Activated T-cell treated with anti-CD3 and anti-CD28 coated beads, Interleukin-2, amount 50 U/mL, for 24 hours (primary cell): Measurements from ENCODE around the gene GSN.

ENCODE experiments used
- DNase-seq: peaks from one replicate; pipeline ENCODE4 v3.0.0-alpha.2; 2020
- H3K27ac Mint-ChIP-seq: 2 replicates; pipeline ENCODE4 v1.8.0; 2020; ENCODE audit warnings: mild to moderate bottlenecking, mixed read lengths
- H3K27me3 Mint-ChIP-seq: 2 replicates; pipeline ENCODE4 v1.8.0; 2020; ENCODE audit warnings: mixed read lengths
- H3K36me3 Mint-ChIP-seq: 2 replicates; pipeline ENCODE4 v1.8.0; 2020; ENCODE audit warnings: low read depth, mixed read lengths
- H3K4me1 Mint-ChIP-seq: 2 replicates; pipeline ENCODE4 v1.8.0; 2020; ENCODE audit warnings: low read depth, mixed read lengths
- H3K4me3 Mint-ChIP-seq: 2 replicates; pipeline ENCODE4 v1.8.0; 2020; ENCODE audit warnings: mild to moderate bottlenecking, moderate library complexity, mixed read lengths
- H3K9me3 Mint-ChIP-seq: 2 replicates; pipeline ENCODE4 v1.8.0; 2020; ENCODE audit warnings: mixed read lengths

The GSN gene

DNA sequence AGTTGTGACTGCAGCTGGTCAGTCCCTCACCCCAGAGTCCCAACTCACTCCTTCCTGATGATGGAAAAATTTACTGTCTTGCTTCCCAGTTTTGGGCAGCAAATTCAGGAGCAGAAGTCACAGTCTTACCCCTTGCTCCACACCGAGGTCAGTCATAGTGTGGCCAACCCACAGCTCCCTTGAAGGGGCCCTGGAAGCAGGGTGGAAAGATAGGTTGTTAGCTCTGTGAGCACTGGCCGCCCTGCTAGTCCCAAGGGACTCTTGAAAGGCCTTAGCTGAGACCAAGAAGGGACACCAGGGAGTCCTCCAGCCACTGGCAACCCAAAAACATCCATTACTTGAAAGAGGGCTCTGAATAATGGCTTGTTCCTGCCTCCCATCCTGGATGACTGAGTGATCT, 40.0 kb downstream of the GSN start:
- no peaks in the 10 kb centered on the region for H3K36me3 Mint-ChIP-seq
- H3K9me3 Mint-ChIP-seq: no peaks in the 10 kb centered on the region
- H3K27ac Mint-ChIP-seq: no peak overlapping the region
- DNase-seq: no peak
- H3K4me1 Mint-ChIP-seq: no peaks in the 10 kb centered on the region
- H3K4me3 Mint-ChIP-seq: no peak overlapping the region
- no peaks in the 10 kb centered on the region for H3K27me3 Mint-ChIP-seq

DNA sequence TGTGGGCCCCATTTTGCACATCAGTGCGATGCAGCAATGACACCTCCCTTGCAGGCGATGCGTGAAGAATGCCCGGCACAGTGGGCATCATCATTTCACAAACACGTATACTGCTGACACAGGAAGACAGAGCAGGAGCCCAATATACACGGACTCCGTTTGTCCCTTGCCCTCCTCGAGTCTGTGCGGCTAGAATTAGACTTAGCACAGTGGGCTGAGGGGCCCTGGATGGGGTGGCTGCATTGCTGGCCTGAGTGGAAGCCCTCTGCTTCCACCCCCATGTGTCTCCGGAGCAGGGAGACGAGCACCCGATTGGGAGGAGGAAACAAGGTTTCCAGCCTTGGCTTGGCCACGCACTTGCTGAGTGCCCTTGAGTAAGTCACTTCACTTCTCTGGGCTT, 40.8 kb downstream of the GSN start:
- DNase-seq: no peak
- Mint-ChIP-seq H3K4me3 (no peak overlapping the region), H3K9me3 (no peaks in the 10 kb centered on the region), H3K36me3 (no peaks in the 10 kb centered on the region), H3K27ac (no peak overlapping the region), H3K4me1 (no peaks in the 10 kb centered on the region), H3K27me3 (no peaks in the 10 kb centered on the region)

DNA sequence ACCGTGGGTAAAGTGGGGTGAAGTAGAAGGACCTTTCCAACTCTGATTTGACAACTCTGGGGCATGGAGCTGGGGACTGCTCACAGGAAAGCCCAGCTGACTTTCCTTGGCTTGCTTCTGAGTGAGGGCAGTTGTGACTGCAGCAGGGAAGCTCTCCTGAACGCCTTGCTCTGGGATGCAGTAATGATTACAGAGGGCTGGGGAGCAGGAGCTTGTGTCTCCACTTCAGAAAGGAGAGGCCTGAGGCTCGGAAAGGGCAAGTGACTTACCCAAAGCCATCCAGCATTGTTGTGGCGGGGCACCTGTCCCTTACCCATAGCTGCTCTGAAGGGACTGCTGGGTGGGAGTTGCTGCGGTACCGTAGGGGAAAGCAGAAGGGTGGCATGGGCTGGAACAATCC, 41.2 kb downstream of the GSN start:
- Mint-ChIP-seq H3K9me3 (no peaks in the 10 kb centered on the region), H3K4me3 (no peak overlapping the region), H3K36me3 (no peaks in the 10 kb centered on the region)

DNA sequence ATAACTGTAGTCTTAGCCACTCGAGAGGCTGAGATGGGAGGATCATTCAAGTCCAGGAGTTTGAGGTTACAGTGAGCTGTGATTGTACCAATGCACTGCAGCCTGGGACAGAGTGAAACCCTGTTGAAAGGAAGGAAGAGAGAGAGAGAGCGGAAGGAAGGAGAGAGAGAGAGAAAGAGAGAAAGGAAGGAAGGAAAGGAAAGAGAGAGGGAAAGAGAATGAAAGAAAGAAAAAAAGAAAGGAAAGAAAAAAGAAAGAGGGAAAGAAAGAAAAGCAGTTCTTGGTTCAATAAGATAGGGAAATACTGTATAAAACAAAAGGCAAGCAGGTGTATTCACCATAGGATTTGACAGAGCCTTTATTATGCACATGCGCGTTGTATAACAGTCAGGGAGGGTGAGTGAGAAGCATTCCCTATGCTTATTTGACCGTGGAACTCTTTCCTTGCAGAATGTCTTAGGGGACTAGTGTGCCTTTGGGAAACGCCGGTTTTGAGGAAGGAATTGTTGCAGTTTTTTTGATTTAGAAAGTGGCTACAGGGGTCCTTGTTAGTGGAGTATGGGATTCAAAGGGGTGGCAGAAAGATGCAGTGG, 42.0 kb downstream of the GSN start:
- no peaks in the 10 kb centered on the region for H3K27me3 Mint-ChIP-seq
- H3K27ac Mint-ChIP-seq: no peak overlapping the region
- H3K4me3 Mint-ChIP-seq: no peak overlapping the region
- no peaks in the 10 kb centered on the region for H3K9me3 Mint-ChIP-seq
- H3K36me3 Mint-ChIP-seq: no peaks in the 10 kb centered on the region
- no peaks in the 10 kb centered on the region for H3K4me1 Mint-ChIP-seq
- no peak for DNase-seq

More for the DNA sequence above, 41.2 kb downstream of the GSN start:
- no peak for DNase-seq
- Mint-ChIP-seq H3K27me3 (no peaks in the 10 kb centered on the region), H3K27ac (no peak overlapping the region), H3K4me1 (no peaks in the 10 kb centered on the region)

DNA sequence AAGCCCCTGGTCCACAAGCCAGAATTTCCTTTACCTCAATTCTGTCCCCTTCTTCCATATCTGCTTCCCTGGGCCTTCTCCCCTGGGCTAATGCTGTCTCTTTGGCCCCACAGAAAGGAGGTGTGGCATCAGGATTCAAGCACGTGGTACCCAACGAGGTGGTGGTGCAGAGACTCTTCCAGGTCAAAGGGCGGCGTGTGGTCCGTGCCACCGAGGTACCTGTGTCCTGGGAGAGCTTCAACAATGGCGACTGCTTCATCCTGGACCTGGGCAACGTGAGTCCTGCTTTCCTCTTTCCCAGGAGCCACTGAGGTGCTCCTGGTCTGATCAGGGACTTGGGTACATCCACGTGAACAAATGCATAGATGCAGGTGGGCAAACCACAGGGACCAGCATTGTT, 42.6 kb downstream of the GSN start:
- no peak overlapping the region for H3K27ac Mint-ChIP-seq
- no peaks in the 10 kb centered on the region for H3K9me3 Mint-ChIP-seq
- H3K27me3 Mint-ChIP-seq: no peaks in the 10 kb centered on the region
- no peak overlapping the region for H3K4me3 Mint-ChIP-seq
- no peaks in the 10 kb centered on the region for H3K4me1 Mint-ChIP-seq
- no peak for DNase-seq
- H3K36me3 Mint-ChIP-seq: no peaks in the 10 kb centered on the region

DNA sequence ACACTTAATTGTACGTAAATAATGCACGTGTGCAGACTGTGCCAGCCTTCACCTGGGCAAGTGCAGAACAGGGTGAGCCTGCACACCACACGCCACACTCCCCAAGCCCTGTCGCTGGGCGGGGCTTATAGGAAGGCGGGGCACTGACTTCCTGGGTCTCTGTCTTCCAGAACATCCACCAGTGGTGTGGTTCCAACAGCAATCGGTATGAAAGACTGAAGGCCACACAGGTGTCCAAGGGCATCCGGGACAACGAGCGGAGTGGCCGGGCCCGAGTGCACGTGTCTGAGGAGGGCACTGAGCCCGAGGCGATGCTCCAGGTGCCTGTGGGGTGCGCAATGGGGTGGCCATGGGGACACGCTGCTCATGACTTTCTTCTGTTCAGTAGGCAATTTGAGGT, 44.2 kb downstream of the GSN start:
- Mint-ChIP-seq H3K4me1 (no peaks in the 10 kb centered on the region), H3K36me3 (no peaks in the 10 kb centered on the region), H3K4me3 (no peak overlapping the region), H3K27me3 (no peaks in the 10 kb centered on the region), H3K27ac (no peak overlapping the region), H3K9me3 (no peaks in the 10 kb centered on the region)
- DNase-seq: no peak

DNA sequence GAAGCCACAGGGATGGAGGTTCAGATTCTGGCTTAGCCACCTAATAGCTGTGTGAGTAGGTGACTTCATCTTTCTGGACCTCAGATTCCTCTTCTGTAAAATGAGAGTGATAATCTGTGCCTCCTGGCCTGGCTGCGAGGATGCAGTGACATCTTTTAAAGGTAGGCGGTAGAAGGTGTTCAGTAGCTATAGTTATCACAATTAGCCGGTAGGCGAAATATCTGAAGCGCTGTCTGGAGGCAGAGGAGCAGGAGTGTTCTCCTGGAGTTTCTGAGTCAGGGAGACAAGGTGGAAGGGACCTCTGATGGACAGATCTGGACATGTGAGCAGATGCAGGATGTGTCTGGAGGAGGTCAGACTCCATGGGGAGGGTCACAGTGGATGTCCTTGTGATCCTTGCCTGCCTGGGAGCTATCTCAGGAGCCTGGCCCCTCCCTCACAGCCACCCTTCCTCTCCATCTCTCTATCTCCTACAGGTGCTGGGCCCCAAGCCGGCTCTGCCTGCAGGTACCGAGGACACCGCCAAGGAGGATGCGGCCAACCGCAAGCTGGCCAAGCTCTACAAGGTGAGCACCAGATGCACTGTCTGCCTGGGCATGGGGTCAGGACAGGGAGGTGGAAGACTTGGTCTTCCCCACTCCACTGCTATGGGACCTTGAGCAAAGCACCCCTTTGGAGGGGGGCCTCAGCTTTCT, 45.6 kb downstream of the GSN start:
- Mint-ChIP-seq H3K27me3 (no peaks in the 10 kb centered on the region), H3K36me3 (no peaks in the 10 kb centered on the region), H3K27ac (no peak overlapping the region), H3K9me3 (no peaks in the 10 kb centered on the region), H3K4me3 (no peak overlapping the region), H3K4me1 (no peaks in the 10 kb centered on the region)
- DNase-seq: no peak

DNA sequence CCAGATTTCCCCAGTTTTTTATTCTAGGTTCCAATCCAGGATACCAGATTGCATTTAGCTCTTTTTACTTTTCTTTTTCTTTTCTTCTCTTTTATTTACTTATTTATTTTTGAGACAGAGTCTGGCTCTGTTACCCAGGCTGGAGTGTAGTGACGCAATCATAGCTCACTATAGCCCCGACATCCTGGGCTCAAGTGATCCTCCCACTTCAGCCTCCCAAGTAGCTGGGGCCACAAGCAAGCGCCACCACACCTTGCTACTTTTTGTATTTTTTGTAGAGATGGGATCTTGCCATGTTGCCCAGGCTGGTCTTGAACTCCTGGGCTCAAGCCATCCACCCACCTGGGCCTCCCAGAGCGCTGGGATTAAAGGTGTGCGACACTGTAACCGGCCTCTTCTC, 48.4 kb downstream of the GSN start:
- peaks cover 10% of the 10 kb centered on the region for H3K4me1 Mint-ChIP-seq

DNA sequence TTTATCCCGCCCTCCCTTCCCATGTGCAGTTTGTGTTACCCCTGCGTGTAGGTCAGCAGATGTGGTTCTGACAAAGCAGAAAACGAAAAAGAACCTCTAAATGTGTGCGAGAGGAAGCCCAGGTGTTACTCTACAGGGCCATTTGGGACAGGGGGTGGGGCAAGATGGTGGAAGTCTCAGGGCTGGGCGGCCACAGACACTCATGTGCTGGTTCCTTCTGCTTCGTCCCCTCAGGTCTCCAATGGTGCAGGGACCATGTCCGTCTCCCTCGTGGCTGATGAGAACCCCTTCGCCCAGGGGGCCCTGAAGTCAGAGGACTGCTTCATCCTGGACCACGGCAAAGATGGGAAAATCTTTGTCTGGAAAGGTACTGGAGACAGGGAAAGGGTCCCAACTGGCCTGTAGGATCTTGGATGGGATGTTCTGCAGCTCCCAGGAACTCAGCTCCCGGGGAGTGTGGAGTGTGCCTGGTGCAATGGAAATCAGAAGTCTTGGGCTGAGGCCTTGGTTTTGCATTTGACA, 49.0 kb downstream of the GSN start:
- H3K4me3 Mint-ChIP-seq: no peak overlapping the region
- H3K27me3 Mint-ChIP-seq: no peaks in the 10 kb centered on the region
- H3K4me1 Mint-ChIP-seq: peaks cover 10% of the 10 kb centered on the region
- no peaks in the 10 kb centered on the region for H3K36me3 Mint-ChIP-seq
- DNase-seq: no peak
- H3K27ac Mint-ChIP-seq: no peak overlapping the region
- no peaks in the 10 kb centered on the region for H3K9me3 Mint-ChIP-seq

More for the DNA sequence above, 48.4 kb downstream of the GSN start:
- no peak for DNase-seq
- Mint-ChIP-seq H3K27me3 (no peaks in the 10 kb centered on the region), H3K27ac (no peak overlapping the region), H3K4me3 (no peak overlapping the region), H3K9me3 (no peaks in the 10 kb centered on the region), H3K36me3 (no peaks in the 10 kb centered on the region)

DNA sequence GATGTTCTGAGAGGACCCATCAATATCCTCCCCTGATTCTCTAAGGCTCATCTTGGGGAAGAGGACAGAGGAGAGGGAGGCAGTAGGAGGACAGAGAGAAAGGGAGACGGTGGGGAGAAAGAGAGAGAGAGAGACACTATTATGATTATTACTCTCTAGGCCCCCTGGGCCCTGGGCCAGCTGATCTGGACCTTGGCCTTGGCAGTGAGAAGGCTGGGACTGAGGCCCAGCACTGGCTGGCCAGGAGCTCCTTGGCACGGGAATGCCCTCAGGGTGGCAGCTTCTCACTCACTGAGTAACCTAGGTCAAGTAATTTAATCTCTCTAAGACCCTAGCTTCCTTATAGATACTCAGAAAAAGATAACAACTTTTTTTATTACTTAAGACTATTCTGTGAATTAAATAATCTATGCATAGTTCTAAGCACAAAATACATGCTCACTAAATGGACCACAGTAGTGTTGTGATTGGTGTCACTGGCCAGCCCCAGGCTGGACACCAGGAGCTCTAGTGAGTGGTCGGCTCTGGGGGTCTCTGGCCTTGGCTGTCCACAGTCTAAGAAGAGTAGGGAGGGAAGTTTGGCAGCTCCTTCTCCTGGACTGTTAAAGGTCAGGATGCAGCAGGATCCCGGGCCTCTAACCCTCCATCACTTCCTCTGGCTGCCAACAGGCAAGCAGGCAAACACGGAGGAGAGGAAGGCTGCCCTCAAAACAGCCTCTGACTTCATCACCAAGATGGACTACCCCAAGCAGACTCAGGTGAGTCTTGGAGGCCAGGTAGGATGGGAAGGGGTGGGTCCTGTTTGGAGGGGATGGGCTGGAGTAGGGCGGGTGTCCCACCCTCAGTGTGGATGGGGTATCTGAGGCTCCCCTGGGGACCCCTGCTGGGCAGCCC, 50.0 kb downstream of the GSN start:
- peaks cover 16% of the 10 kb centered on the region for H3K4me1 Mint-ChIP-seq
- DNase-seq: no peak
- H3K4me3 Mint-ChIP-seq: no peak overlapping the region
- no peak overlapping the region for H3K27ac Mint-ChIP-seq
- H3K9me3 Mint-ChIP-seq: no peaks in the 10 kb centered on the region
- H3K36me3 Mint-ChIP-seq: no peaks in the 10 kb centered on the region
- H3K27me3 Mint-ChIP-seq: no peaks in the 10 kb centered on the region

DNA sequence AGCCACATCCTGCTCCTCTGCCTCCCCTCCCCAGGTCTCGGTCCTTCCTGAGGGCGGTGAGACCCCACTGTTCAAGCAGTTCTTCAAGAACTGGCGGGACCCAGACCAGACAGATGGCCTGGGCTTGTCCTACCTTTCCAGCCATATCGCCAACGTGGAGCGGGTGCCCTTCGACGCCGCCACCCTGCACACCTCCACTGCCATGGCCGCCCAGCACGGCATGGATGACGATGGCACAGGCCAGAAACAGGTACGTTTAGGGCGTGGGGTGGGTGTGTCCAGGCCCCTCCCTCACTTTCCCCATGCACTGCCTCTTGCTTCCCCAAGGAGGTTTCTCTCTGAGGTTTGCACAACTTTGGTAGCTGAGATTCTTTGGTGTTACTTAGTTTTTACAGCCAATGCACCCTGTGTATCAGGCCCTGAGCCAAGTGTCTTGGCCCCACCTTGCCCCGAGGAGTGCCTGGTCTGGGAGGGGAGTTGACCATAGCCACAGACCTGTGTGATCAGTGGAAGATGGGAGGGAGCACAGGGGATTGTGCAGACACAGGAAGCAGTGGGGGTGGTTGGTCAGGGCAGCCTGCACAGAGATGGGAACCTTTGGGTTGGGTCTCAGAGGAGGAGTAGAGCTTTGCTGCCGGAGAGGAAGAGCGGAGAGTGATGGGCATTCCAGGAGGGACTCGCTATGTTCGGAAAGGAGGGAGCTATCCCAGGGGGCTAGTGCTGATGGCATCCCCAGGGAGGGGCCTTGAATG, 50.8 kb downstream of the GSN start:
- H3K4me1 Mint-ChIP-seq: peaks cover 16% of the 10 kb centered on the region
- no peak overlapping the region for H3K4me3 Mint-ChIP-seq
- H3K9me3 Mint-ChIP-seq: no peaks in the 10 kb centered on the region
- H3K36me3 Mint-ChIP-seq: no peaks in the 10 kb centered on the region
- DNase-seq: no peak
- no peak overlapping the region for H3K27ac Mint-ChIP-seq
- no peaks in the 10 kb centered on the region for H3K27me3 Mint-ChIP-seq

DNA sequence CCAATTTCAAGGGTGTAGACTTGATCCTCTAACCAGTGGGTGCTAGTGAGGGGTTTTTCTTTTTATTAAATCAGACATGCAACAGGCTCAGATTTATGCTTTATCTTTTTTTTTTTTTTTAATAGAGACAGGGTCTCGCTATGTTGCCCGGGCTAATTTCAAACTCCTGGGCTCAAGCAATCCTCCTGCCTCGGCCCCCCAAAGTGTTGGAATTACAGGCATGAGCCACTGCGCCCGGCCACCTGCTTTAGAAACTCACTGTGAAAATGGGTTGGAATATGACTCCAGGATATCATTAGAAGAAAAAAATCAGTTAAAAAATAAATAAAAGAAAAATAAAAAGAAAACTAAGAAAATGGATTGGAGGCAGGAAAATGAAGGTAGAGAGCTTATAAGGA, 51.4 kb downstream of the GSN start:
- no peak overlapping the region for H3K27ac Mint-ChIP-seq
- H3K9me3 Mint-ChIP-seq: no peaks in the 10 kb centered on the region
- H3K4me3 Mint-ChIP-seq: no peak overlapping the region
- no peaks in the 10 kb centered on the region for H3K36me3 Mint-ChIP-seq
- DNase-seq: no peak
- peaks cover 16% of the 10 kb centered on the region for H3K4me1 Mint-ChIP-seq
- no peaks in the 10 kb centered on the region for H3K27me3 Mint-ChIP-seq

DNA sequence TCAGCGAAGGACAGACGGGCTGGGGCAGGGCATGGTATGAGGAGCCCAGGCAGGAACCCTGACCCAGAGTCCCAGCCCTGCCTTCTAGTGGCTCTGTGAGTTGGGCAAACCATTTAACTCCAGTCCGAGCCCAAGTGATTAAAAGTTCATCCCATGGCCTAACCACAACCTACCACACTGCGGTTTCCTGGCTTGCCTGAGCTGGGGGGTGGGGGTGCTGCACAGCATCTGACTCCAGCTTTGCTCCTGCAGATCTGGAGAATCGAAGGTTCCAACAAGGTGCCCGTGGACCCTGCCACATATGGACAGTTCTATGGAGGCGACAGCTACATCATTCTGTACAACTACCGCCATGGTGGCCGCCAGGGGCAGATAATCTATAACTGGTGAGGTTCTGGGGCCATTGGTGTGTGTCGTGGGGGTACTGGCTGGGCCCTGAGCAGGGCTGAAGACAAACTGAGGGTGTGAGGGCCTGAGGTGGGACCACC, 53.1 kb downstream of the GSN start:
- H3K4me1 Mint-ChIP-seq: peaks cover 16% of the 10 kb centered on the region
- H3K9me3 Mint-ChIP-seq: no peaks in the 10 kb centered on the region
- no peaks in the 10 kb centered on the region for H3K27me3 Mint-ChIP-seq
- DNase-seq: no peak
- H3K4me3 Mint-ChIP-seq: no peak overlapping the region
- no peak overlapping the region for H3K27ac Mint-ChIP-seq
- H3K36me3 Mint-ChIP-seq: no peaks in the 10 kb centered on the region

DNA sequence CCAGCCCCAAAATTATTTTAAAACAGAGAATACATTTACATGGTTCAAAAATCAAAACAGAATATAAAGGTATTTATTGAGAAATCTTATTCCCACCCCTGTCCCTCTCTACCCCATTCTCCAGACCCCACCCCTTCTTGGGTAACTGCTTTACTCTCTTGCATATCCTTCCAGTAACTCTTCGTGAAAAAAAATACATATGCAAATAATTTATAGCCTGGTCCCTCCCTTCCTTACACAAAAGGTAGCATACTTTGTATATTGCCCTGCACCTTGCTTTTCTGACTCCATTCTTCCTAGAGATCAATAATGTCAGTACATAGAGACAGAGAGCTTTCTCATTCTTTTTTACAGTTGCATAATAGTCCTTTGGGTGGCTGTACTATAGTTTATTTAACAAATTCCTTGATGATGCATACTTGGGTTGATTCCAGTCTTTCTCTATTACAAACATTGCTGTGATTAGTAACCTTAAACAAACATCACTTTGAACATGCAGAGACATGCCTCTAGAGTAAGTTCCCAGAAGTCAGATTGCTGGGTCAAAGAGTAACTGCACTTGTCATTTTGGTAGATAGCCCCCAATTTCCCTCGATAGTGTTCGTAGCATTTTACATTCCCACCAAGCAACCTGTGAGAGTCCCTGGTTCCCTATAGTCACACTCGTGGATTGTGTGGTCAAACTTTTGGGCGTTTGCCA, 54.2 kb downstream of the GSN start:
- Mint-ChIP-seq H3K27me3 (no peaks in the 10 kb centered on the region), H3K9me3 (no peaks in the 10 kb centered on the region), H3K4me3 (no peak overlapping the region), H3K4me1 (peaks cover 16% of the 10 kb centered on the region), H3K27ac (no peak overlapping the region), H3K36me3 (no peaks in the 10 kb centered on the region)
- no peak for DNase-seq
